SK-N-SH (cell line): ENCODE results near the gene GTF2F2. TPM values are rescaled to one million over a fixed set of nuclear protein-coding genes. Genes with fewer than 3 reads are reported as not detected.

Source experiments
- CTCF ChIA-PET: fragments of 300-600, 350-600 bp; formaldehyde crosslinking; extraction: SDS; loops from one replicate; lab custom pipeline; 2021; lab: Yijun Ruan, JAX
- POLR2A ChIA-PET: fragments of 350-600 bp; sonication (Branson Sonifier 250); formaldehyde crosslinking; extraction: SDS; loops from one replicate; lab custom pipeline; 2020; ENCODE audit warnings: antibody characterized with exemption, inconsistent platforms; lab: Yijun Ruan, JAX
- DNase-seq: peaks from one replicate; pipeline ENCODE4 v3.0.0; 2012
- H2AFZ ChIP-seq: fragments of 200-600 bp; sonication (generic); 2 replicates; pipeline ENCODE4 v1.8.1; 2016; ENCODE audit warnings: antibody characterized with exemption, mild to moderate bottlenecking, low read depth
- H3F3A ChIP-seq: fragments of 200-600 bp; sonication (generic); replicated peaks from 2 replicates; pipeline ENCODE3; 2016; ENCODE audit warnings: antibody characterized with exemption, mild to moderate bottlenecking; ENCODE audit not compliant: insufficient read depth
- H3K27ac ChIP-seq, 2 experiments: fragments of 200-500 bp in 1 of 2; fragments of 200-600 bp in 1 of 2; sonication (Bioruptor generic) in 1 of 2; sonication (generic), shearing (Covaris generic) in 1 of 2; 2 replicates each; pipeline versions ENCODE4 v1.5.1 to v1.6.1; 2014 to 2016; ENCODE audit warnings: low read depth in 2 of 2, inconsistent platforms in 1 of 2, low read length in 1 of 2, mild to moderate bottlenecking in 1 of 2, mixed read lengths in 1 of 2
- H3K27me3 ChIP-seq: fragments of 200-600 bp; sonication (generic), shearing (Covaris generic); 2 replicates; pipeline ENCODE4 v1.6.1; 2016; ENCODE audit warnings: mixed run types; ENCODE audit not compliant: insufficient read depth
- H3K36me3 ChIP-seq, 2 experiments: fragments of 200-500 bp in 1 of 2; fragments of 200-600 bp in 1 of 2; sonication (Bioruptor generic) in 1 of 2; sonication (generic) in 1 of 2; replicated peaks in 1 of 2; 2 replicates each; pipeline versions ENCODE3 to v1.5.1; 2014 to 2016; ENCODE audit warnings: low read length in 1 of 2, mild to moderate bottlenecking in 1 of 2; ENCODE audit not compliant: insufficient read depth in 2 of 2, control insufficient read depth in 1 of 2
- H3K4me1 ChIP-seq, 2 experiments: fragments of 200-500 bp in 1 of 2; fragments of 200-600 bp in 1 of 2; sonication (Bioruptor generic) in 1 of 2; sonication (generic), shearing (Covaris generic) in 1 of 2; 2 replicates each; pipeline versions ENCODE4 v1.5.1 to v1.6.1; 2014 to 2016; ENCODE audit warnings: low read depth in 1 of 2, low read length in 1 of 2, mixed run types in 1 of 2; ENCODE audit not compliant: insufficient read depth in 2 of 2, control insufficient read depth in 1 of 2
- H3K4me2 ChIP-seq: fragments of 200-600 bp; sonication (generic), shearing (Covaris generic); 2 replicates; pipeline ENCODE4 v1.6.1; 2017; ENCODE audit warnings: mixed run types
- H3K4me3 ChIP-seq, 2 experiments: fragments of 200-500 bp in 1 of 2; fragments of 200-600 bp in 1 of 2; sonication (Bioruptor generic) in 1 of 2; sonication (generic), shearing (Covaris generic) in 1 of 2; 2 replicates each; pipeline versions ENCODE4 v1.5.1 to v1.8.1; 2014 to 2016; ENCODE audit warnings: low read depth in 2 of 2, inconsistent platforms in 1 of 2, low read length in 1 of 2, mild to moderate bottlenecking in 1 of 2, mixed read lengths in 1 of 2, moderate library complexity in 1 of 2
- H3K79me2 ChIP-seq: fragments of 200-600 bp; sonication (generic); 2 replicates; pipeline ENCODE4 v1.8.1; 2017; ENCODE audit warnings: mild to moderate bottlenecking; ENCODE audit not compliant: insufficient read depth
- H3K9ac ChIP-seq: fragments of 200-600 bp; sonication (generic); 2 replicates; pipeline ENCODE4 v1.6.1; 2017; ENCODE audit warnings: mixed run types
- H3K9me2 ChIP-seq: fragments of 200-600 bp; sonication (generic); 2 replicates; pipeline ENCODE4 v1.6.1; 2017; ENCODE audit warnings: mixed run types
- H3K9me3 ChIP-seq: fragments of 200-600 bp; sonication (generic); 2 replicates; pipeline ENCODE4 v1.6.1; 2017; ENCODE audit warnings: mixed run types, mild to moderate bottlenecking, moderate library complexity
- H4K20me1 ChIP-seq: fragments of 200-600 bp; sonication (generic); 2 replicates; pipeline ENCODE4 v1.6.1; 2017; ENCODE audit warnings: mild to moderate bottlenecking, mixed run types; ENCODE audit not compliant: insufficient read depth
- ELF1 ChIP-seq: IDR thresholded peaks from 2 replicates; pipeline ENCODE4 v1.4.0; 2012
- EZH2phosphoT487 ChIP-seq: fragments of 200-600 bp; sonication (generic); IDR thresholded peaks from 2 replicates; pipeline ENCODE4 v1.6.1; 2017; ENCODE audit warnings: low read depth, mixed run types, mild to moderate bottlenecking, antibody characterized with exemption, moderate library complexity, borderline replicate concordance
- FOSL2 ChIP-seq: IDR thresholded peaks from 2 replicates; pipeline ENCODE4 v1.4.0; 2012; ENCODE audit warnings: low read depth, mild to moderate bottlenecking, moderate library complexity, borderline replicate concordance
- GABPA ChIP-seq: IDR thresholded peaks from 2 replicates; pipeline ENCODE4 v1.4.0; 2012; ENCODE audit warnings: low read depth, mild to moderate bottlenecking
- GATA2 ChIP-seq: sonication (generic); formaldehyde crosslinking; IDR thresholded peaks from 2 replicates; pipeline ENCODE4 v1.5.0; 2020; ENCODE audit warnings: mild to moderate bottlenecking, missing genetic modification reagents
- IRF3 ChIP-seq: fragments of 150-350 bp; IDR thresholded peaks from 2 replicates; pipeline ENCODE4 v1.6.1; 2016; ENCODE audit warnings: mild to moderate bottlenecking, low read depth, low read length
- MEF2A ChIP-seq: IDR thresholded peaks from 2 replicates; pipeline ENCODE4 v1.4.0; 2012; ENCODE audit warnings: low read depth, borderline replicate concordance
- POLR2AphosphoS5 ChIP-seq: IDR thresholded peaks from 2 replicates; pipeline ENCODE4 v1.6.1; 2012; ENCODE audit warnings: low read depth, low read length
- SMC3 ChIP-seq: IDR thresholded peaks from 2 replicates; pipeline ENCODE4 v1.6.1; 2012; ENCODE audit warnings: low read depth, low read length, improper control_type of control experiment
- TAF1 ChIP-seq: IDR thresholded peaks from 2 replicates; pipeline ENCODE4 v1.6.1; 2012; ENCODE audit warnings: low read depth, mild to moderate bottlenecking, low read length, moderate library complexity, borderline replicate concordance
- TCF12 ChIP-seq: IDR thresholded peaks from 2 replicates; pipeline ENCODE4 v1.4.0; 2012
- TEAD4 ChIP-seq: IDR thresholded peaks from 2 replicates; pipeline ENCODE4 v1.4.0; 2012; ENCODE audit warnings: mild to moderate bottlenecking, borderline replicate concordance; ENCODE audit not compliant: insufficient read depth
- USF1 ChIP-seq: IDR thresholded peaks from 2 replicates; pipeline ENCODE4 v1.4.0; 2012; ENCODE audit warnings: low read depth, borderline replicate concordance
- YY1 ChIP-seq: IDR thresholded peaks from 2 replicates; pipeline ENCODE4 v1.4.0; 2012; ENCODE audit warnings: low read depth, mild to moderate bottlenecking
- WGBS: methylation state at CpG from one replicate; pipeline ENCODE4 v1.1.6; 2017; ENCODE audit warnings: low lambda C conversion rate; 5-methylcytosine and 5-hydroxymethylcytosine counted together
- polyA plus RNA-seq, 3 experiments: library from polyadenylated mRNA; depleted of rRNA; stranded (reverse); fragments of >200 nt; gene quantifications; 2 replicates each; pipeline ENCODE4 v1.2.3, GENCODE V29; 2012
- TF ChIP-seq, protein P1 (sequence below): IDR thresholded peaks from 2 replicates; pipeline ENCODE4 v1.6.1; 2012; ENCODE audit warnings: mild to moderate bottlenecking, low read depth, low read length, moderate library complexity

Gene GTF2F2
- polyA plus RNA-seq, 1 of the 3 experiments (the other 2 are of a cell fraction): 24.2 TPM

DNA sequence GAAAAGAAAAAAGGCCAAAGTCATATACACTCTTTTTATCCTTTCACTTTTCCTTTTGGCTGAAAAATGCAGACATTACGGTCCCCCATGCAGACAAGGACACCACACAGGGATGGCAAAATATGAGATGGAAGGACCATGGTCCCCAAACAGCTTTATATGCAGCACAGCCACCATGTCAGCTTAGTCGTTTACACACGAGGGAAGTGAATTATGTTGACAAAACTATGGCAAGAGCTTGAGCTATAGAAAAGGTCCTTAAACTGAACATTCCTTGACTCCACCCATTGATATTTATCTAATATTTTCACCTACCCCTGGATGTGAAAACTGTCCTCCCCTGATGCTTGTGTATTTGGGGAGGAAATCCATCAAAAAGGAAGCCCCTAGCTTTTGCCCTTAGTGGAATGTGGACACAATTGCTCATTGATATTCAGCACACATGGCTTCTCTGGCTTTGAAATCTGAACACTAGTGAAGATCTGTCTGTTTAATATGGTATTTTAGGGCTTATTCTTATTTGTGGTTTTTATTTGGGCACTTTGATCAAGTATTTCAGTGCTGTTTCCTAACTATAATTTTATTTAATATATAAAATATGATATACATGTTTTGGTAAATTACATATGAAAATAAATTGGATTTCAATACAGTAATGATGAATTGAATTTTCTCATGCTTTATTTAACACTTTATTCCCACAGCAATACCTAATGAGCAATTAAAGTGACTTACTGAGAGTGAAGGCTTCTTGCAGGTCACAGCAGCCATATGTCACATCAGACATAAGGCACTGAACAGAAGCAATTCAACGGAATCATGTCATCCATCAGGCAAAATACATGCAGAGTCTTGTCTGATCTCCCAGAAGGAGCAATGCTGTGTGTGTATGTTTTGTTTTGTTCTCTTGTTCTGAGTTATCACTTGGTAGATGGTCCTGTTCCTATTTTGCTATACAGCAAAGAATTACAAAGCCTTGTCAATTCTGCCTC, 6.8 kb upstream of the GTF2F2 start:
- Histone ChIP-seq H3K9ac (no peak overlapping the region), H3K36me3 (no peaks in the 10 kb centered on the region), H3K27me3 (no peaks in the 10 kb centered on the region), H4K20me1 (no peaks in the 10 kb centered on the region), H3K79me2 (no peaks in the 10 kb centered on the region), H3K27ac (no peak overlapping the region), H2AFZ (no peak overlapping the region), H3K9me3 (no peaks in the 10 kb centered on the region), H3F3A (no peaks in the 10 kb centered on the region), H3K4me3 (no peak overlapping the region), H3K4me2 (no peak overlapping the region), H3K4me1 (no peaks in the 10 kb centered on the region), H3K9me2 (no peaks in the 10 kb centered on the region)
- no peak for TF ChIP-seq IRF3
- no peak for TF ChIP-seq GATA2 (CRISPR knock-in tag)
- no peak for TF ChIP-seq TCF12
- TF ChIP-seq MEF2A: no peak
- TF ChIP-seq YY1: no peak
- TF ChIP-seq GABPA: no peak
- no peak for TF ChIP-seq SMC3
- TF ChIP-seq TEAD4: no peak
- no peak for TF ChIP-seq POLR2AphosphoS5
- TF ChIP-seq TAF1: no peak
- no peak for TF ChIP-seq FOSL2
- no peak for TF ChIP-seq EZH2phosphoT487
- TF ChIP-seq, protein P1, sequence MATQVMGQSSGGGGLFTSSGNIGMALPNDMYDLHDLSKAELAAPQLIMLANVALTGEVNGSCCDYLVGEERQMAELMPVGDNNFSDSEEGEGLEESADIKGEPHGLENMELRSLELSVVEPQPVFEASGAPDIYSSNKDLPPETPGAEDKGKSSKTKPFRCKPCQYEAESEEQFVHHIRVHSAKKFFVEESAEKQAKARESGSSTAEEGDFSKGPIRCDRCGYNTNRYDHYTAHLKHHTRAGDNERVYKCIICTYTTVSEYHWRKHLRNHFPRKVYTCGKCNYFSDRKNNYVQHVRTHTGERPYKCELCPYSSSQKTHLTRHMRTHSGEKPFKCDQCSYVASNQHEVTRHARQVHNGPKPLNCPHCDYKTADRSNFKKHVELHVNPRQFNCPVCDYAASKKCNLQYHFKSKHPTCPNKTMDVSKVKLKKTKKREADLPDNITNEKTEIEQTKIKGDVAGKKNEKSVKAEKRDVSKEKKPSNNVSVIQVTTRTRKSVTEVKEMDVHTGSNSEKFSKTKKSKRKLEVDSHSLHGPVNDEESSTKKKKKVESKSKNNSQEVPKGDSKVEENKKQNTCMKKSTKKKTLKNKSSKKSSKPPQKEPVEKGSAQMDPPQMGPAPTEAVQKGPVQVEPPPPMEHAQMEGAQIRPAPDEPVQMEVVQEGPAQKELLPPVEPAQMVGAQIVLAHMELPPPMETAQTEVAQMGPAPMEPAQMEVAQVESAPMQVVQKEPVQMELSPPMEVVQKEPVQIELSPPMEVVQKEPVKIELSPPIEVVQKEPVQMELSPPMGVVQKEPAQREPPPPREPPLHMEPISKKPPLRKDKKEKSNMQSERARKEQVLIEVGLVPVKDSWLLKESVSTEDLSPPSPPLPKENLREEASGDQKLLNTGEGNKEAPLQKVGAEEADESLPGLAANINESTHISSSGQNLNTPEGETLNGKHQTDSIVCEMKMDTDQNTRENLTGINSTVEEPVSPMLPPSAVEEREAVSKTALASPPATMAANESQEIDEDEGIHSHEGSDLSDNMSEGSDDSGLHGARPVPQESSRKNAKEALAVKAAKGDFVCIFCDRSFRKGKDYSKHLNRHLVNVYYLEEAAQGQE: no peak
- TF ChIP-seq USF1: no peak
- TF ChIP-seq ELF1: no peak
- ChIA-PET CTCF (no interaction called here), POLR2A (no interaction called here)
- WGBS: 79% methylated on average over 4 of the region's 4 CpGs
- no peak for DNase-seq
